Measurements from ENCODE around the gene ATN1.
"Not testable (repeated sequence)": the region's sequence is repeated elsewhere in the genome, so short reads cannot be mapped to it uniquely, and the experiment has no call there.

ATN1 gene, protein sequence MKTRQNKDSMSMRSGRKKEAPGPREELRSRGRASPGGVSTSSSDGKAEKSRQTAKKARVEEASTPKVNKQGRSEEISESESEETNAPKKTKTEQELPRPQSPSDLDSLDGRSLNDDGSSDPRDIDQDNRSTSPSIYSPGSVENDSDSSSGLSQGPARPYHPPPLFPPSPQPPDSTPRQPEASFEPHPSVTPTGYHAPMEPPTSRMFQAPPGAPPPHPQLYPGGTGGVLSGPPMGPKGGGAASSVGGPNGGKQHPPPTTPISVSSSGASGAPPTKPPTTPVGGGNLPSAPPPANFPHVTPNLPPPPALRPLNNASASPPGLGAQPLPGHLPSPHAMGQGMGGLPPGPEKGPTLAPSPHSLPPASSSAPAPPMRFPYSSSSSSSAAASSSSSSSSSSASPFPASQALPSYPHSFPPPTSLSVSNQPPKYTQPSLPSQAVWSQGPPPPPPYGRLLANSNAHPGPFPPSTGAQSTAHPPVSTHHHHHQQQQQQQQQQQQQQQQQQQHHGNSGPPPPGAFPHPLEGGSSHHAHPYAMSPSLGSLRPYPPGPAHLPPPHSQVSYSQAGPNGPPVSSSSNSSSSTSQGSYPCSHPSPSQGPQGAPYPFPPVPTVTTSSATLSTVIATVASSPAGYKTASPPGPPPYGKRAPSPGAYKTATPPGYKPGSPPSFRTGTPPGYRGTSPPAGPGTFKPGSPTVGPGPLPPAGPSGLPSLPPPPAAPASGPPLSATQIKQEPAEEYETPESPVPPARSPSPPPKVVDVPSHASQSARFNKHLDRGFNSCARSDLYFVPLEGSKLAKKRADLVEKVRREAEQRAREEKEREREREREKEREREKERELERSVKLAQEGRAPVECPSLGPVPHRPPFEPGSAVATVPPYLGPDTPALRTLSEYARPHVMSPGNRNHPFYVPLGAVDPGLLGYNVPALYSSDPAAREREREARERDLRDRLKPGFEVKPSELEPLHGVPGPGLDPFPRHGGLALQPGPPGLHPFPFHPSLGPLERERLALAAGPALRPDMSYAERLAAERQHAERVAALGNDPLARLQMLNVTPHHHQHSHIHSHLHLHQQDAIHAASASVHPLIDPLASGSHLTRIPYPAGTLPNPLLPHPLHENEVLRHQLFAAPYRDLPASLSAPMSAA (N-terminal part only)

GRCh38 chr12:6927379-6928021 is at the start of gene ATN1:
Gene ATN1, plus strand, starts transcription at chr12:6927959. Its CDS starts 6,043 bp downstream, at chr12:6934002.
- no peak for TF ChIP-seq JUND (IDR thresholded peaks at IDR 0.05; ENCODE audit: low read depth)
- DNase-seq (ENCODE audit: low read depth in 1 of 2, low spot score in 1 of 2), result peak in 1 of 2 experiments; percentile 62
- in situ Hi-C loops (cut with HindIII; ENCODE audit: low pct_unique_long_range_greater_than_20kb, low sequenced_read_pairs), result no loop called here

DNA sequence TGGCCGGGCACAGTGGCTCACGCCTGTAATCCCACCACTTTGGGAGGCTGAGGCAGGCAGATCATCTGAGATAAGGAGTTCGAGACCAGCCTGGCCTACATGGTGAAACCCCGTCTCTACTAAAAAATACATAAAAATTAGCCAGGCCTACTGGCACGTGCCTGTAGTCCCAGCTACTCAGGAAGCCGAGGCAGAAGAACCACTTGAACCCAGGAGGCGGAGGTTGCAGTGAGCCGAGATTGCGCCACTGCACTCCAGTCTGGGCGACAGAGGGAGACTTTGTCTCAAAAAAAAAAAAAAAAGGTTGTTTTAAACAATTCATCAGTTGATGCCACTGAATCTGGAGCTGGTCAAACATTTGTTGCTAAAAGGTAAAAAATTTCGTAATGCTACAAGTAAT is 47.9 kb upstream of the ATN1 start:
- in situ Hi-C loops (cut with HindIII; ENCODE audit: low pct_unique_long_range_greater_than_20kb, low sequenced_read_pairs); DNase-seq (ENCODE audit: low read depth in 1 of 2, low spot score in 1 of 2): not testable (repeated sequence)

- in situ Hi-C loops (cut with HindIII; ENCODE audit: low pct_unique_long_range_greater_than_20kb, low sequenced_read_pairs), result no loop called here
- DNase-seq (ENCODE audit: low read depth in 1 of 2, low spot score in 1 of 2), result no peak
- no peak for TF ChIP-seq JUND (IDR thresholded peaks at IDR 0.05; ENCODE audit: low read depth)
Observed at GRCh38 chr12:6883252-6883651, 44.5 kb upstream of the ATN1 start.

GRCh38 chr12:6883683-6884082 is 44.1 kb upstream of the ATN1 start:
- in situ Hi-C loops (cut with HindIII; ENCODE audit: low pct_unique_long_range_greater_than_20kb, low sequenced_read_pairs), result no loop called here
- no peak for TF ChIP-seq JUND (IDR thresholded peaks at IDR 0.05; ENCODE audit: low read depth)
- DNase-seq (ENCODE audit: low read depth in 1 of 2, low spot score in 1 of 2), result no peak

GRCh38 chr12:6884539-6884938 is 43.2 kb upstream of the ATN1 start:
- TF ChIP-seq JUND (IDR thresholded peaks at IDR 0.05; ENCODE audit: low read depth), result no peak
- in situ Hi-C loops (cut with HindIII; ENCODE audit: low pct_unique_long_range_greater_than_20kb, low sequenced_read_pairs), result no loop called here
- no peak for DNase-seq (ENCODE audit: low read depth in 1 of 2, low spot score in 1 of 2)

DNA sequence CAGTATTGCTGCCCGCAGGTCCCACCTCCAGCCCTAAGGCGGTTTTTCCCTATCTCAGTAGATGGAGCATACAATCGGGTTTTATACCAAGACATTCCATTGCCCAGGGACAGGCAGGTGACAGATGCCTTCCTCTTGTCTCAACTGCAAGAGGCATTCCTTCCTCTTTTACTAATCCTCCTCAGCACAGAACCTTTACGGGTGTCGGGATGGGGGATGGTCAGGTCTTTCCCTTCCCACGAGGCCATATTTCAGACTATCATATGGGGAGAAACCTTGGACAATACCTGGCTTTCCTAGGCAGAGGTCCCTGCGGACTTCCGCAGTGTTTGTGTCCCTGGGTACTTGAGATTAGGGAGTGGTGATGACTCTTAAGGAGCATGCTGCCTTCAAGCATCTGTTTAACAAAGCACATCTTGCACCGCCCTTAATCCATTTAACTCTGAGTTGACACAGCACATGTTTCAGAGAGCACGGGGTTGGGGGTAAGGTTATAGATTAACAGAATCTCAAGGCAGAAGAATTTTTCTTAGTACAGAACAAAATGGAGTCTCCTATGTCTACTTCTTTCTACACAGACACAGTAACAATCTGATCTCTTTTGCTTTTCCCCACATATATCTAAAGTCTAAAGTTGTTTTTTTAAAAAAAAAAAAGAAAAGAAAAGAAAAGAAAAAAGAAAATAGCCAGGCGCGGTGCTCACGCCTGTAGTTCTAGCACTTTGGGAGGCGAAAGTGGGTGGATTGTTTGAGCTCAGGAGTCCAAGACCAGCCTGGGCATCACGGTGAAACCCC is 41.4 kb upstream of the ATN1 start:
- in situ Hi-C loops (cut with HindIII; ENCODE audit: low pct_unique_long_range_greater_than_20kb, low sequenced_read_pairs); DNase-seq (ENCODE audit: low read depth in 1 of 2, low spot score in 1 of 2): not testable (repeated sequence)

DNA sequence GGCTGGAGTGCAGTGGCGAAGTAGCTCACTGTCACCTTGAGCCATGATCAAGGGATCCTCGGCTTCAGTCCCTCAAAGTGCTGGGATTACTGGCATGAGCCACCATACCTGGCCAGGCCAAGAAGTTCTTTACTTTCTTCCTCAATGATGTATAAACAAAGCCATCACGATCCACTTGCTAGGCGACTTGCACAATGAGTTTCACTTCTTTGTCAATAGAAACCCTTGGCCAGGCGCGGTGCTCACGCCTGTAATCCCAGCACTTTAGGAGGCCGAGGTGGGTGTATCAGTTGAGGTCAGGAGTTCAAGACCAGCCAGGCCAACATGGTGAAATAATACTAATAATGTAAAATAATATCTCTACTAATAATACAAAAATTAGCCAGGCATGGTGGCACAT is 40.3 kb upstream of the ATN1 start:
- in situ Hi-C loops (cut with HindIII; ENCODE audit: low pct_unique_long_range_greater_than_20kb, low sequenced_read_pairs), result no loop called here
- no peak for TF ChIP-seq JUND (IDR thresholded peaks at IDR 0.05; ENCODE audit: low read depth)
- DNase-seq (ENCODE audit: low read depth in 1 of 2, low spot score in 1 of 2), result no peak

- no peak for TF ChIP-seq JUND (IDR thresholded peaks at IDR 0.05; ENCODE audit: low read depth)
- in situ Hi-C loops (cut with HindIII; ENCODE audit: low pct_unique_long_range_greater_than_20kb, low sequenced_read_pairs), result no loop called here
- no peak for DNase-seq (ENCODE audit: low read depth in 1 of 2, low spot score in 1 of 2)
Observed at GRCh38 chr12:6888360-6888759, 39.4 kb upstream of the ATN1 start.

- in situ Hi-C loops (cut with HindIII; ENCODE audit: low pct_unique_long_range_greater_than_20kb, low sequenced_read_pairs); DNase-seq (ENCODE audit: low read depth in 1 of 2, low spot score in 1 of 2): not testable (repeated sequence)
Observed at GRCh38 chr12:6888794-6889193, 39.0 kb upstream of the ATN1 start.

DNA sequence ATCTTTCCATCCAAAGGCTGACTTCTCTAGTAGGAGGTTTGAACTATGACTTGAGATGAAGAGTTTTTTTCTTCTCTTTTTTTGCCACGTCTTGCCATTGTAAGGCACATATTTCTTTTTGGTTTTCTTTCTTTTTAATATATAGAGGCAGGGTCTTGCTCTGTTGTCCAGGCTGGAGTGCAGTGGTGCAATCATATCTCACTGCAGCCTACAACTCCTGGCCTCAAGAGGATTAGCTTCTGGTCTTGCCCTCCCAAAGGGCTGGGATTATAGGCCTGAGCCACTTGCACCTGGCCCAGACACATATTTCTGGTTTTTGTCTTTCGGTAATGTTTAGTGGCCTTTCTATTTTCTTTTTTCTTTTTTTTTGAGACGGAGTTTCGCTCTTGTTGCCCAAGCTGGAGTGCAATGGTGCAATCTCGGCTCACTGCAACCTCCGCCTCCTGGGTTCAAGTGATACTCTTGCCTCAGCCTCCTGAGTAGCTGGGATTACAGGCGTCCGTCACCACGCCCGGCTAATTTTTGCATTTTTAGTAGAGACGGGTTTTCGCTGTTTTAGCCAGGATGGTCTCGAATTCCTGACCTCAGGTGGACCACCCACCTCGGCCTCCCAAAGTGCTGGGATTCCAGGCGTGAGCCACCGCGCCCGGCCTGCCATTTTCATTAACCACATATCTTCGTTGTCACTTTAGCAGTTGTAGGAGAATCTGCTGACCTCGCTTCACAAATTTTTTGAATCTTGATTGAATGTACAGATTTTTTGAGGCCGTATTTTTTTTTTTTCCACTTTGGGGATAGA is 37.8 kb upstream of the ATN1 start:
- in situ Hi-C loops (cut with HindIII; ENCODE audit: low pct_unique_long_range_greater_than_20kb, low sequenced_read_pairs); DNase-seq (ENCODE audit: low read depth in 1 of 2, low spot score in 1 of 2): not testable (repeated sequence)
